LNCAP (cell line): ENCODE data around the gene TCHP.

Source experiments
- TF ChIP-seq, protein P1 (sequence below): fragments of 450-650 bp; IDR thresholded peaks from 2 replicates; pipeline ENCODE4 v1.5.1; 2017; ENCODE audit warnings: mild to moderate bottlenecking

Gene TCHP

DNA sequence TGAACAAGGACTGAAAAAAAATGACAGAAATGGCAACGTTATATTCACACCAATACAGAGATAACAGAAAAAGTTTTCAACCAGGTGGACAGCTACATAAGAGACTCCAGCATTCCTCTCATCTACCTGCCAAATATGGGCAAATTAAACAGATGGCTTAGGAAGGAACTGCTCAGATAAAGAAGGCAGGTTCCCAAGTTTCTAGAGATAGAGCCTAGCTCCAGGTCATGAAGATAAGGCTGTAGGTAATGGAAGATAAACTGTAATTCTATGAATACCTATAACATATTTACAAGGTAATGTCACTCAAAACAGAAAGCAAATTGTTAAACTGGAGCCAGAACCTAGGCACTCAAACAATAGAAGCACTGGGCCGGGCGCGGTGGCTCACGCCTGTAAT, 53.6 kb downstream of the TCHP start:
- TF ChIP-seq, protein P1, sequence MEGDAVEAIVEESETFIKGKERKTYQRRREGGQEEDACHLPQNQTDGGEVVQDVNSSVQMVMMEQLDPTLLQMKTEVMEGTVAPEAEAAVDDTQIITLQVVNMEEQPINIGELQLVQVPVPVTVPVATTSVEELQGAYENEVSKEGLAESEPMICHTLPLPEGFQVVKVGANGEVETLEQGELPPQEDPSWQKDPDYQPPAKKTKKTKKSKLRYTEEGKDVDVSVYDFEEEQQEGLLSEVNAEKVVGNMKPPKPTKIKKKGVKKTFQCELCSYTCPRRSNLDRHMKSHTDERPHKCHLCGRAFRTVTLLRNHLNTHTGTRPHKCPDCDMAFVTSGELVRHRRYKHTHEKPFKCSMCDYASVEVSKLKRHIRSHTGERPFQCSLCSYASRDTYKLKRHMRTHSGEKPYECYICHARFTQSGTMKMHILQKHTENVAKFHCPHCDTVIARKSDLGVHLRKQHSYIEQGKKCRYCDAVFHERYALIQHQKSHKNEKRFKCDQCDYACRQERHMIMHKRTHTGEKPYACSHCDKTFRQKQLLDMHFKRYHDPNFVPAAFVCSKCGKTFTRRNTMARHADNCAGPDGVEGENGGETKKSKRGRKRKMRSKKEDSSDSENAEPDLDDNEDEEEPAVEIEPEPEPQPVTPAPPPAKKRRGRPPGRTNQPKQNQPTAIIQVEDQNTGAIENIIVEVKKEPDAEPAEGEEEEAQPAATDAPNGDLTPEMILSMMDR, result no peak

DNA sequence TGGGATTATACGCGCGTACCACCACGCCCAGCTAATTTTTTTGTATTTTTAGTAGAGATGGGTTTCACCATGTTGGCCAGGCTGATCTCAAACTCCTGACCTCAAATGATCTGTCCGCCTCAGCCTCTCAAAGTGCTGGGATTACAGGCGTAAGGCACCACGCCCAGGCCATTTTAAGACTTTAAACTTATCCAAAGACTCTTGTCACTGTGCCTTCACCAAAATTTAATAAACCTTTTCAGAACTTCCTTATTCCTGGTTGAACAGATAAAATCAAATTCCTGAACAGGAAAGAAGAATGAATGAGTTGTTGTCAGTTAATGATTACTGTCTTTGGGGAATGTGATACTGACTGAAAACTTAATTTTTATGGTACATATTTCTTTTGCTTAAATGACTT, 58.3 kb downstream of the TCHP start:
- TF ChIP-seq, protein P1, result no peak

DNA sequence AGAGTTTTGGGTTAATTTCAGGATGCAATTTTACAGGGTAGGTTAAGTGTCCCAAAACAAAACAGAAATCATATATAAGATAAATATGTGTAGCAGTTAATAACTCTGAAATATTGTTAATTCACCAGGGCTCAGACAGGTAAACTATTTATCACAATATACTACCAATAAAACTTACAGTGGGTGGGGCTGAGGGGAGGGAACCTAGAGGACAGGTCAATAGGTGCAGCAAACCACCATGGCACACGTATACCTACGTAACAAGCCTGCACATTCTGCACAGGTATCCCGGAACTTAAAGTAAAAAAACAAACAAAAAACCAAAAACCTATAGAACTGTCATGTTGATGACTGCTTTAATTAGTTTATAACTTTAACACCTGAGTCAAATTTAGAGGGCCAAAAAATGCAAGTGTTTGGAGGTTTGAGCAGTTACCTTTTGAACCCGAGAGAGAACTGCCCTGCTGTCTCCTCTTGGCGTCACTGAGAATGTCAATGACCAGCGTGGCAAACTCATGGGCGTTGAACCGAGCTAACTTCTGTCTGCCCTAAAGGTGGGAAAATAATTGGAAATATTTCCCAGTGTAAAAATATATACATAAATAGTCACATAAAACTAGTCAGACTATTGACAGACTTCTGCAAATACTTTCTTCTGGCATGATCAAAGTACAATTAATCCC, 59.5 kb downstream of the TCHP start:
- TF ChIP-seq, protein P1, result no peak

DNA sequence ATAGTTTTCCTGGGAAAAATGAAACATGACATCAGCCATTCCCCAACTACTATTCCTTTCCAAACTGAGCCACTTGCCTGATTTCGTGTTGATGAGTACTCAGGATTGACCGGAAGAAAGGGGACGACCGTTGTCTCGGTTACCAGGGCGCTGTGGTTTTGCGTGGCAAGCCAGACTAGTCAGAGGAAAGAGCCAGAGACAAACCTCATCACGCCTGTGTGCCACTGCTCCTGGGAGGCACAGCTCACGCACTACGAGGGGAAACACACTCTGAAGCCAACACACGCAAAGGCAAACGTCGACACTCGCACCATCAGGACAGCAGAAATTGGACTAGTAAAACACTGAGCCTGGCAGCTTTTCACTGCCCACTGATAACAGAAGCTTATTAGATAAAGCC, 61.1 kb downstream of the TCHP start:
- TF ChIP-seq, protein P1, result no peak

DNA sequence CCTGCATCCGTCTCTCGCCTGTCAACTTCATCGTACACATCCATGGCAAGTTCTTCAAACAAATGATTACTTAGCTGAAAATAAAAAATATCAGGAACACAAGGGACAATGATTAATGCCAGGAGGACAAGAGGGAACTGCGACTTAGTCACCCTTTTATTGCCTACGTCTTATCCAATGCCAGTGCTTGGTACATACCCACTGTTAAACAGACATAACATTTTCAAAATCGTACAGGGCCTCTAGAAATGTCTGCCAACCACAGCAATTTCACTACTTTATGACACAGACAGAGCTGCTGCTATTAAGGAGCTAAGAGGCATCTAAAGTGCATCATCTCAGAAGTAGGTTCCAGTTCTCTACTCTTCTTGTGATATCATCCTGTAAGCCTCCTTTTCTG, 61.5 kb downstream of the TCHP start:
- TF ChIP-seq, protein P1, result no peak

DNA sequence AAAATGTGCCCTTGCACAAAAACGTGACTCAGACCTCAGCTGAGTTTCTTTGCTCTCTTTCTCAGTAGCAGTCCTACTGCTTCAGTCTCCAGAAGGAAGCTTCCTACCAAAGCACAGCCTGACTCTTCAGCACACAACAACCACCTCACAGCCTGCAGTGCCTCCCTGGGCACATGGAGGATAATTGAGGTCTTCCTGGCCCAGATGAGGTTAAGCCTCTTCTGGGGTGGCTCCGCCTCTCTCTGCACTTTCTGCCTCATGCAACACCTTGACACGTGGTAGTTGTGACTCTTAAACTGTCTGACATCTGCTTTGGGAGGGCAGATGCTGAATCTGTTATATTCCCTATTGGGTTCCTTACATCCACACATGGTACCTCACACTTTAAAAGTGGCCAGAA, 62.3 kb downstream of the TCHP start:
- TF ChIP-seq, protein P1, result no peak

DNA sequence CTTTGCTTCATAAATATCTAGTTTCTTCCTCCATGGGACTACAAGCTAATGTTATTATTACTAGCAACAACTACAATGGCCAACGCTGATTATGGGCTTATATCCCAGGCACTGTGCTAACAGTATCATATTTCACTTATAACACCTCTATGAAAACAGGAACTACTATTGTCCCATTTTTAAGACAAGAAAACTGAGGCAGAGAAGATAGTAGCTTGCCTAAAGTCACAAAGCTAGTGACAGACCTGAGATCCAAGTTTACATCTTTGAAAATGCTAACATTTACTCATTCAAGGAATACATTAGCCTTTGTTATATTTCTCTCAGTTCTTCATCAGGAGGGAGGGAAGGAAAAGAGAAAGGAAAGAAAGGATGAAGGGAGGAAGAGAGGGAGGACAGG, 63.3 kb downstream of the TCHP start:
- TF ChIP-seq, protein P1, result no peak
